Umbilical cord (tissue), 2 donors: Measurements from ENCODE around the gene NT5DC1. TPM values are rescaled to one million over a fixed set of nuclear protein-coding genes. Genes with fewer than 3 reads are reported as not detected.
"Not testable (repeated sequence)": the region's sequence is repeated elsewhere in the genome, so short reads cannot be mapped to it uniquely, and the experiment has no call there.

Experiments
- DNase-seq: peaks from one replicate; pipeline ENCODE4 v3.0.0-alpha.2; 2015; ENCODE audit warnings: low spot score
- total RNA-seq: library from RNA; depleted of rRNA; stranded (reverse); fragments of >200 nt; gene quantifications from one replicate; pipeline ENCODE4 v1.2.3, GENCODE V29; 2014; ENCODE audit warnings: low replicate concordance; ENCODE audit not compliant: insufficient read depth

The NT5DC1 gene
- total RNA-seq, 1 donor from 2014 or later: 20.0 TPM

DNA sequence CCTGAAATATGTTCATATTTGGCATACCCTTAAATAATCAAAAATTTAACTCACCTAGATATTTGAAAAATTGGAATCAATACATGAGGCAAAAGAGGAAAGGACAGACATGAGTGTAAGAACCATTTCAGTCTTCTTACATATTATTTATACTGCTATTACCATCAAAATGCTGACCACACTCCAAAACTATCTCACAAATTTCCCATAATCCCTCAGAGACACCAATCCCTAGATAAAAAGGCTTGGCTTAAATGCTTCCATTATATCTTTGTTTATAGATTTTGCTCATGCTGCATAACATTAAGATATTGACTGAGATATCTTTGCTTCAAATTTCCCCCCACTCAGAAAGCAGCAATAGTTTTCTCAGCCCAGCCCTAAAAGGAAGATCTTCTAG, 11.7 kb upstream of the NT5DC1 start:
- no peak for DNase-seq

DNA sequence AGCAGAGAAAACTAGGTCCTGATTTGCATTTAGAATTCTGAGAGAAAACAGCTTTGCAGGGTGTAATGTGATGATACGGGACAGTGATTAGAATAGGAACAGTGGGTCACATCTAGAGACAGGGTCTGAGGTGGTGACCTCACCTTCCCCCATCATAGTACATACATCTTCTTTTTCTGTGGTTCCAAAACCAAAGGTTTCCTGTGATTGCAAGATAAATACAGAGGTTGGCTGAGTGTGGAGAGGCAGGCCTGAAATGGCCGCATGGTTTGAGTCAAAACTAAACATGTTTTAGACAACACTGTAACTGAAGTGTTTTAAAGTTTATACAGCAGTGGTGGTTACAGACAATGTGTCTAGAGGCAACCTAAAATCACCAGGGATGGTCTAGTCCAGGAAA, 10.4 kb upstream of the NT5DC1 start:
- no peak for DNase-seq

DNA sequence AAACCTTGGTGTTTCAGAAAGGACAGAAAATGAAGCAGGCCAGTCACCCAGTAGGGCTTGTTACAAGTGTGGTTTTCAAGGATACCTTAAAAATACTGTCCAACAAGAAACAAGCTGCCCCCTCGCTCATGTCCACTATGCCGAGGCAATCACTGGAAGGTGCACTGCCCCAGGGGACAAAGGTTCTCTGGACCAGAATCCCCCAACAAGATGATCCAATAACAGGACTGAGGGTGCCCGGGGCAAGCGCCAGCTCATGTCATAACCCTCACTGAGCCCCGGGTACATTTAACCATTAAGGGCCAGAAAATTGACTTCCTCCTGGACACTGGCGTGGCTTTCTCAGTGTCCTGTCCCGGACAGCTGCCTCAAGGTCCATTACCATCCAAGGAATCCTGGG, 6.6 kb upstream of the NT5DC1 start:
- DNase-seq: no peak

DNA sequence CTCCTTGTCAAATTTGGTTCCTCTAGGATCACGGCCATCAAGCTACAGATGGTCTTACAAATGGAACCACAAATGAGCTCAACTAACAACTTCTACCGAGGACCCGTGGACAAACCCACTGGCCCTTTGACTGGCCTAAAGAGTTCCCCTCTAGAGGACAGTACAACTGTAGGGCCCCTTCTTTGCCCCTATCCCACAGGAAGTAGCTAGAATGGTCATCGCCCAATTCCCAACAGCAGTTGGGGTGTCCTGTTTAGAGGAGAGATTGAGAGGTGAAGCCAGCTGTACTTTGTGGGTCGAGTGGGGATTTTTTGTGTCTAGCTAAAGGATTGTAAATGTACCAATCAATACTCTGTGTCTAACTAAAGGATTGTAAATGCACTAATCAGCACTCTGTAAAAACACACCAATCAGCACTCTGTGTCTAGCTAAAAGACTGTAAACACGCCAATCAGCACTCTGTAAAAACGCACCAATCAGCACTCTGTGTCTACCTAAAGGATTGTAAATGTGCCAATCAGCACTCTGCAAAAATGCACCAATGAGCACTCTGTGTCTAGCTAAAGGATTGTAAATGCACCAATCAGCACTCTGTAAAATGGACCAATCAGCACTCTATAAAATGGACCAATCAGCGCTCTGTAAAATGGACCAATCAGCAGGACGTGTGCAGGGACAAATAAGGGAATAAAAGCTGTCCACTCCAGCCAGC, 4.4 kb upstream of the NT5DC1 start:
- DNase-seq: not testable (repeated sequence)

DNA sequence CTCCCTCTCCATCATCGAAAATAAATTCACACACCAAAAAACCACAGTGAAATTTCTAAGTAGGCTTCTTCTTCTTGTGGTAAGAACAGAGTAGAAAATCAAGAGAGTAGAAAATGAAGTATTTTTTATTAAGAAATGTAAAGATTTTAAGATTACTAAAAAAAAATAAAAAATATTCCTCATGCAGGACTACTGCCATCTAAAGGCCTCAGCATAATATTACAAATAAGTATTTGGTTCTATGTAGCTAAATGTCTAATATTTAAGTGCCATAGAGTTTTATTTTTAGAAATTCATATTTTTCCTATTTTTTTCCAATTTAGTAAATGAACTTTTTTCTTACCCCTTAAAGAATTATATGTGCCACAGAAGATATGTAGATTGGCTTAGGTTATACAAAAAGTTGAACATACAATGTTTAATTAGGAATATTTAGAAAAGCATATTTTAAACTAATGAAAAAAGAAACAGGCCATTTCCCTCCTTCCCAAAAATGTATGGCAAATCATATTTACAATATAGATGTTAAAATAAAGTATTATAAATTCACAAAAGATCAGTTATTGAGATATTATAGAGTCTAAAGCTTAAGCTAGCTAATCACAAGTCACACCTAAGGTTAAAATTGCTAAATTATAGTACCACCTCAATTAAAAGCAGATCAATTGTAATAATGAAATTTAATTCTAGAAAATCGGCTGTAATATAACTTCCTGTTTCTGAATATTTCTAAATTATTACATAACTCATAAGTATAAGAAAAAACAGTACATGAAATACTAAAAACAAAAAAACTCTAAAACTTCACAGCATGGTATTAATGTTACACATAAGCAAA, 3.5 kb upstream of the NT5DC1 start:
- no peak for DNase-seq

DNA sequence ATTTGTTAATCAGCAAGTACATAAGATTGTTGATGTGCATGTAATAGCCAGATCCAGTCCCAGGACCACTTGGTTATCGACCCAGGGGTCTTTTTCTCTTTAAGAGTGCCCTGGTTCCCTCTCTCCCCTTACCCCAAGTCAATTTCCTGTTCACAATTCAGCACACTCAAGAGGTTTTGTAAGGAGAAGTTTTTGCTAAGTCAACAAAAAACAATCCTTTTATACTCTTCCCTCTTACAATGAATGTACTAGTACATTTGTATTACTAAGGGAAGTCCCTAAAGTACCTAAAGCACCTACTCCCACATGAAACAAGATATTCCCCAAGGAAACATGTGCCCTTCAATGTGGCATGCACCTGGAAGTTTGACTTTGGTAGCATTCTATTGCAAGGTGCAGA, 1.6 kb upstream of the NT5DC1 start:
- DNase-seq: no peak

DNA sequence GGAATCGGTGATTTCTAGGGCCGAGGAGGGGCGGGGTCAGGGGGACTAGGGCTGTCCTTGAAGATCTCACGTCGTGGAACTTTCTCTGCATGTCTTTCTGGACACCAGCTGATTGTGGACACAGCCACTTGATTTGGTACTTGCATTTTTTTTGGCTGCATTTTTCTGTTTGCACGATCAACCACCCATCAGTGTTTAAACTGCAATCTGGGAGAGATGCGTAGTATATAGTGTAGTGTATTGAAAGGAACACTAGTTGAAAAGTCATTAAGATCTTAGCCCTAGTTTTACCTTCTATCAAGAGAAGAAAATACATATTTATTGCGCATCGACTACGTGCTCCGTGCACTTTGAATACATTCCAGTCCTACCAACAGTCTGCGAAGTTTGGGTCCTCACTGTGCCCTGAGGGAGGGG, 657 bp downstream of the NT5DC1 start:
- DNase-seq: no peak

DNA sequence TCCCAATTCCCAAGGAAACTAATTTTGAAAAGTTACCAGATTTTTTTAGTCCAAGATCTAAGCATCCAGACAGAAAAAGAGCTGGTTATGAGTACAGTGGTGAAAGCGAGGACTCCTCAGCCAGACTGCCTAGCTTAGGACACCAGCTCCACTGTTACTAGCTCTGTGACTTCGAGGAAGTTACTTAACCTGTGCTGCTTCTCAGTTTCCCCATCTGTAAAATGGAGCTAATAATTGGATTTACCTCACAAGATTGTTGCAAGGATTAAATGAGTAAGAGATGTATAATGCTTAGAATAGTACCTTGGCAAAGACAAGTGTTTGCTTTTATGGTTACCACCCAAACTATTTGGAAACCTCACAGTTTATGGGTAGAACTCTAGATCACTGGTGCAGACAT, 1.1 kb downstream of the NT5DC1 start:
- no peak for DNase-seq

DNA sequence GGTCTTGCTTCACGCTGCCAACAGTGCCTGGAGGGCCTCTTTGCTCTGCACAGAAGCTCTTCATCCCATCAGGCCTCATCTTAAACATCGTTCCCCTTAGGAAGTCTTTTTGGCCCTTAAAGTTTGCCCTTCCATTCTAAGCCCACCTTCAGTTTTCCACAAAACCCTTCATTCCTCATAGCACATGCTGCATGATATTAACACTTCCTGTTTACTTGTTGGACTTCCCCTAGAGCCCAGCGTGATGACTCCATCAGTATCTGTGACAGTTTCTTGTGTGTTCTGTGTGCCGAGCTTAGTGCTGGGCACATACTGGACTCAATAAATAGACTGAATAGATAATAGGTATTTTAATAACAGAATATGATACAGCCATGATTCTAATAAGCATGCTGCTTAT, 2.2 kb downstream of the NT5DC1 start:
- DNase-seq: no peak

DNA sequence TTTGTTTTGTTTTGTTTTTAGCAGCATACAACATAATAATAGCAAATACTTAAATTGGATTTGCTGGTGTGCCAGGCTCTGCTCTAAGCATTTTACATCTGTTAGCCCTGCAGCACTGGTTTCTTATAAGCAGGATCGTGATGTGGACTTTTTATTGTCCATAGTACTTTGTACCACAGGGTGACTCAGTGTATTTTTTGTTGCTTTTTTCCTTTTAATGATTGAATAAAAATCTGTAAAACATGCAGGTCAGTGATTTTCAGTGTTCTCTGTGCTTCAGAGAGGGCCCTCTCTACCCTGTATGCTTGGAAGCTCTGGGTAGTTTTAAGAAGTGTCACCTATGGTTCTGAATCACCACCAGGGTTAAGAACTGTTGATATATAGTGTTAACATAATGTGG, 4.0 kb downstream of the NT5DC1 start:
- no peak for DNase-seq

DNA sequence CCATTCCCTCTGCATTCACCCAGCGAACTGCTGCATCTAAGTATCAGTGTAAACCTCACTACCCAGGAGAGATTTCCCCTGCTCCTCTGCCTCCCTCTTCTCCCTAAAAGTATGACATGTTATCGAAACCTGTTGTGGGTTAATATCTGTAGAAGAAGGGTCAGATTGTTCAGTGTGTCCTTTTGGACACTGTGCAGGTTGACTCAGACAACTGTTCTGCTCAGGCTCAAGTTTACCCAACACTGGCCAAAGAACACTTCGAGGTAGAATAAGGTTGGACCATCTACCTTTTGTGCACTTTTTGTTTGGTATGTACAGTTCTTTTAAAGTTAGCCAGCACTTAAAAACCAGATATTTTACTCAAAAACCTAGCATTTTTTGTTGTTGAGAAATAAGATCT, 4.6 kb downstream of the NT5DC1 start:
- no peak for DNase-seq

DNA sequence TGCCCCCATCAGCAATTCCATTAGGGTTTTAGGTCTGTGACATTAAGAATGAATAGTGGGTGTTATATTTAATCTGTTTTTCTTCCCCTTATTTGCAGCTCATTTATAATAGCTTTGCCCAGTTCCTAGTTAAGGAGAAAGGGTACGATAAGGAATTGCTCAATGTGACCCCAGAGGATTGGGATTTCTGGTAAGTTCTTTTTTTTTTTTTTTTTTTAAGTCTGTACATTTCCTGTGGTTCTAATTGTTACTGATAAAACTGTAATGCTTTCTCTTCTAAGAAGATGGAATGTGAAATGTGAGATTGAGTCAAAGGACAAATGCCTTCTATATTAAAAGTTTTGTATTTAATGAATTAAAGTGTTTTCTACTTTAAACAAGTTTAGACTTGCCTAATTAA, 5.5 kb downstream of the NT5DC1 start:
- DNase-seq: no peak

DNA sequence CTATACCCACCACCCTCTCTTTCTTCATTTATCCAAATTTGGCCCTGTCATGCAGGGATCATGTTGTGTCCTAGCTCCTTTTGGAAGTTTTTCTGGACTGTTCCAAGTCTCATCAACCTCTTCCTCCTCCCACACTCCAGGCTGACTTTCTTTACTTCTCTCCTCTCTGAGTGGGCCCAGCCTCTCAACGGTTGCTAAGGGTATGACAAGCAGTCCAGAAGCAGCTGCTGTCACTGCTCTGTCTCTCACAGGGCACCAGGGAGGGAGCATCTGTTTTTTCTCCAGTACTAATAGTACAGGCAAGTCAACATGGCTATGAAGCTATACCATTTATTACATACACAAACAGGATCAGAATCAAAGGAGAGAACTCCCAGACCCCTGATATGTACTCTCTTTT, 8.2 kb downstream of the NT5DC1 start:
- DNase-seq: no peak

DNA sequence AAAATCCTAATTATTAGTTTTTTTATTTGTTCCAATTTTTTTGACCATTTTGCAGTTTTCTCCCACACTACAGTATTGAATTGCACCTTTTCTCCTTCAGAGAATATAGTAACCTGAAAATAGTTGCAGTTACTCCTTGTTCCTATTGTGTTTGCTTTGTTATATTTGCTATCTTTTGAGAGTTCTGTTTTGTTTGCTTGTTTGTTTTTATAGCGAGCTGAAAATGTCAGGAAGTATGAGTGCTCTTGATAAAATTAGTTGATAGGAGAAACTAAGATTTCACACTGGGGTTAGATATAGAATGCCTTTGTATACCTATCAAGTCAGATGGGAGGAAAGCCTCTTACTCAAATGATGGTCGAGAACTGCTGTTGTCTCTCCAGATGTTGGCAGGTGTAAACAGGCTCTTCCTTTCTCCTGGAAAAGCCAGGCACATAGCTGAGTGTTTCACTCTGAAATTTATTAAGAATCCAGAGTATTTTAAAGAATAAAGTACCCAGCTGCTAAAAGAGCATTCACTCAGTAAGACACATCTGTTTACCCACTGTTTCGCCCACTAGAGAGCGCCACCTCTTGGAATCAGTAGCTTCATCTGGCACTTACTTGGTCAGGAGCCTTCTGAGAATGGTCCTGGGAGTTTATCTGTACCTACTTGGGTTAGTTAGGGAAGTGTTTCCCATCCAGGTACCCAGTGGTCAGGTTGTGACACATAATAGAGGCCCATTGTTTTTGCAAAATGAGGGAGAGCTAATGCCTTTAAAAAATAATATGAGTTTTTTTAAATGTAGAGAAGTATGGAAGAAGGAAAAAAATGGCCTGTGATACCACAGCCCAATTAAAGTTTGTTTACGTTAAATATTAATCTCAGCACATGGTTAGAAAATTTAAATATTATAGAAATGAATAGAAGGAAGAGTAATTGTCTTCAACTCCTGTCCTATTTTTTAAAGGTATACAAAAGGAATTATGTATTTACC, 11.2 kb downstream of the NT5DC1 start:
- no peak for DNase-seq

DNA sequence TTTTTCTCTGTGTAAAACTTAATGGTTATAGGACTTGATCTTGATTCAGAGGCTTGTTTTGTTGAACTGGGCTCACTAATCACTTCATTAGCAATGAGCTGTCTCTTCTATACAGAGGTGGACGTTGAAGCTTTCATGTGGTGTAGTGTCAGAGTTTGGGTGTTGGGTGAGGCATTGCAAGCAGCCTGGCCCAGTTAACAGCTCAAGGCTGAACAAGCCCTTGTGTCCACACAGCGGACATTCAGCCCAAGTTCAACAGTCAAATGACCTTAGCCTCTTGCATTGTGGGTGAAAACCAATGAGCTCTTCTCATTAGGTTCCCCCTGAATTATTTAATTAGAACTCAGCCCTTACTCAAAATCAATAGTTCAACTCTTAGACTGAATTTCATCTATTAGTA, 12.7 kb downstream of the NT5DC1 start:
- DNase-seq: no peak

DNA sequence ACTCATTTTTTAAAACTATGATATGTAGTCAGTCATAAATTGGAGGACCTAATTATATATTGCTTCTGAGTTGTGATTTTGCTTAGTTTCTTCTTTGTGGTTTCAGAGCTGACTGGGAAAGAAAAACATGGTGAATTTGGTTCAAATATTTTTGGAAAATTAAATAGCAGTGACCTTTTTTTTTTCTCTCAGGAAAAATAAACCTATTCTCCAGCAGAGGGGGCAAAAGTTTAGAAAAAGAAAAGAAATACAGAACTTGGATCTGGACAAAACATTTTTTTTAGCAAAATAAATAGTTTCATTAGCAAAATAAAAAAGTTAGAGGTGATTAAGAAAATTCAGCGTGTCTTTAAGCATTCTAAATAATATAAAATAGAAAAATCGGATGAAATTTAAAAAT, 15.1 kb downstream of the NT5DC1 start:
- DNase-seq: no peak

DNA sequence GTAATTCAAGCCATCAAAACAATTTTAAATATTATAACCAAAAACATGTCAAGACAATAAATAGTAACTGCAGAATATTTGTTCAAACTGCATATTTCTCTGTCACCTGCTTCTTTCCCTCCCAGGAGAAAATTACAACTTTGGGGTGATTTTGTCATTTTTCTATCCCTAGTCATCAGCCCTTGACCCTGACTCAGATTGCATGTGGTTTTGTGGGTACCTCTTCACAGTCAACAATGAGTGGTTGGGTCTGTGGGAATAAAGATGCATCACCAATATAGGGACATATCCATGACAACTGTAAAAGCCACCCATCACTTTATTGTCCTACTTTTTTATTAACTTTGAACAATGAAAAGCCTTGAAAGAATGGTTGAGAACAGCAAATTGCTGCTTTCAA, 18.0 kb downstream of the NT5DC1 start:
- no peak for DNase-seq

DNA sequence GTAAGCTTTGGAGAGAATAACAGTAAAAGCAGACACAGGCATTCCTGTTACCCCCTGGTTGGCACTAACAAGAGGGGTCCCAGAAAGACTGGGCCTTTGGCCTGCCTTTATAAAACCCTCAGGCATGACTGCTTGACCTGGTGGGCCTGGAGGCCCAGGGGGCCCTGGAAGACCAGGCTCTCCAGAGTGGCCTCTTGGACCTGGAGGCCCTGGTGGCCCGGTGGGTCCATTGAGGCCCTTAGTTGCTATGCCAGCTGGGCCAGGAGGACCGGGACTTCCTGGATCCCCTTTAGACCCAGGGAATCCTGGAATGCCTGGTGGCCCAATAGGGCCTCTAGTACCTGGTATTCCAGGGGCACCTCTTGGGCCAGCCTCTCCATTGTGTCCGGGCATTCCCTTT, 19.8 kb downstream of the NT5DC1 start:
- DNase-seq: no peak

DNA sequence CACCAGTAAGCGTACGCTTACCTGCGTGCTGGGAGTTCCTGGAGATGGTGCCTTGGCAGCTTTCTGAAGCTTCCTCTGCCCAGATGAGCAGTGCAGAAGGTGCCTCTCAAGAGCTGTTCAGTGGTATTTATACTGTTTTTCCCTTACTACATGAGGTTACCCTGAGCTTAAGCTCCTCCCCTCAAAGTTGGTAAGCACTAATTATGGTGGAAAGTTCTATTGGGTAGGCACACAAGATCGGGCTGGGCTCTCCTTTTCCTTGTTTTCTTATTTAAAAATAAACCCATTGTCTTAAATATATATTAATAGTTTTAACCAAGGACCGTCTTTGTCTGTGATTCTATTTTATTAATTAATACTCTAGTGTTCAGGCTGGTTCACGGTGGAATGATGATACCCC, 25.4 kb downstream of the NT5DC1 start, which contains the start of gene COL10A1:
COL10A1 (minus strand) TSS at position 101 of the 400 bp plus-strand sequence. CDS start 640 bp downstream, outside the sequence.
- no peak for DNase-seq

DNA sequence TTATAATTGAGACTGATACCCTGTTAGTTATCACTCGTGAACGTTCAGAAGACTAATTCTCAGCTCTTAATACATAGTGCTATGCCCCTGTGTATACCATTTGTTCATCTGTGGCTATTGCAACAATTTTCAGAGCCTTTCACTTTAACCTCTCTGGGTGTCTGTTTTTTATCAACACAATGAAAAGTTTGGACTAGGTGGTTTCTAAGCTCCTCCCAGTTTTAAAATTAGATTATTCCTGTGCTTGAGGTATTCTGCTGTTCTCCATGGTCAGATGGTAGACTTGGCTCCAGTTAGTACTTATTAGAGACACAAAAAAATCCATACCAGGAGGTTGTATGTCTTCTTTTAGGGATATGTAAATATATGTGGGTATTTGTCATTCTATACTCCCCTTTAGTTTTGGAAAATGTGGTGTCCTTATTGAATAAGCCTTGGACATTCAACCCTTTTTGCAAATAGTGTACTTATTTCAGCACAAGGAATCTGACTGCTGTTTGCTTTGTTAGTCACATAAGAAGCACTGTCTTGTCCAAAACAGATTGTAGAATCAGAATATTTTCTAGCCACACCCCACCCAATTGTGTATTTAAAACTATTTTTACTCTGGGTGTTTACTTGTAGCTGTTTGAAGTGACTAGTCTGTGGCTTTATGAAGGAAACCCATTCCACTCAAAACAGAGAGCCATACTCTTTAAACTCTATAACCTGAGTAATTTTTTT, 27.3 kb downstream of the NT5DC1 start:
- no peak for DNase-seq

DNA sequence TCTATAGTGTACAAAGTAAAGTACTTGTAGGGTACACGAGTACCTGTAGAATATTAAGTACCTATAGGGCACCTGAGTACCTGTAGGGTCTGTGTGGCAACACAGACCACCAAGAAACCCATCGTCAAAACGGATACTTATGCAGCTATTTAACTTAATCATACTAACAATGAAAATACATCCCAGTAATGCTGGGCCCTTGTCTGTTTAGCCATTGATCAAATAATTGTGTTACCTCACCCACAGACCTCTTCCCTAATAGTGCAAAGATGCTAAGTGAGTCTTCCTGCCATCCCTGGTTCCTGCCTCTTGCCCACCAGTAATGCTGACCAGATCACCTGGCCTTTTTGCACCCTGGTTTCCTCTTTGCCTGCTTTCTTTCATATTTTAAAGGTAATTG, 32.8 kb downstream of the NT5DC1 start:
- DNase-seq: no peak
